Left lung (tissue), 10 donors: ENCODE data around the gene FETUB. TPM values are rescaled to one million over a fixed set of nuclear protein-coding genes. Genes with fewer than 3 reads are reported as not detected.

Experiments
- ATAC-seq: fragments of 200-7000 bp; cut with Tn5 transposase; one replicate; pipeline ENCODE4 v1.9.1; 2020; ENCODE audit warnings: moderate library complexity
- DNase-seq, 4 donors: peaks; one replicate each; pipeline ENCODE4 v3.0.0-alpha.2; 2013 to 2020
- H3K27ac ChIP-seq, 2 donors: fragments of 200-600 bp; sonication (generic) in 1 of 2; one replicate each; pipeline versions ENCODE4 v1.5.0 to v1.8.0; 2020 to 2021
- H3K27me3 ChIP-seq, 2 donors: fragments of 200-600 bp; sonication (generic) in 1 of 2; one replicate each; pipeline versions ENCODE4 v1.5.0 to v1.8.0; 2020 to 2021
- H3K36me3 ChIP-seq, 2 donors: fragments of 200-600 bp; sonication (generic) in 1 of 2; one replicate each; pipeline versions ENCODE4 v1.5.0 to v1.8.0; 2020 to 2021
- H3K4me1 ChIP-seq, 2 donors: fragments of 200-600 bp; one replicate each; pipeline ENCODE4 v1.8.0; 2021
- H3K4me3 ChIP-seq, 2 donors: fragments of 200-600 bp; sonication (generic) in 1 of 2; one replicate each; pipeline versions ENCODE4 v1.5.0 to v1.8.0; 2020 to 2021; ENCODE audit warnings: mild to moderate bottlenecking in 1 of 2
- H3K9me3 ChIP-seq, 2 donors: fragments of 200-600 bp; sonication (generic) in 1 of 2; one replicate each; pipeline versions ENCODE4 v1.5.0 to v1.8.0; 2020 to 2021
- CTCF ChIP-seq, 2 donors: fragments of 200-600 bp; sonication (generic) in 1 of 2; IDR thresholded peaks; one replicate each; pipeline versions ENCODE4 v1.5.0 to v1.8.0; 2021; ENCODE audit warnings: antibody characterized with exemption in 2 of 2
- intact Hi-C, 2 donors: fragments of 100-400 bp; cut with DNase I; formaldehyde crosslinking; loops; one replicate each; pipeline versions ENCODE4 v1.11.2 to v1.14.2; 2022
- polyA plus RNA-seq, 6 donors: library from polyadenylated mRNA; unstranded; fragments of 120-200 nt; gene quantifications; one replicate each; pipeline ENCODE4 v1.2.1, GENCODE V29; 2013; ENCODE audit not compliant: insufficient read length in 6 of 6
- total RNA-seq, 2 donors: library from RNA; stranded (reverse); fragmentation: NEBNext Ultra II Directional; extraction: Animal tissue kit (Norgen Biotek cat#: 25700); gene quantifications; one replicate each; pipeline ENCODE4 v1.2.1, GENCODE V29; 2021
- donor health status: DM: no; HTN: yes; CAD: no.
- donor health status: DM: no; HTN: no; CAD: no.

FETUB gene
- total and polyA plus RNA-seq, 8 donors, result not detected

- TF ChIP-seq CTCF (IDR thresholded peaks at IDR 0.05), result no peak
- peak; percentile 74 for ATAC-seq
- peaks cover 0 to 22% of the 10 kb centered on the region in 2 donors for H3K27me3 ChIP-seq
- no peaks in the 10 kb centered on the region for H3K36me3 ChIP-seq
- intact Hi-C loops, result no loop called here
- no peak for DNase-seq
- no peaks in the 10 kb centered on the region for H3K4me1 ChIP-seq
- H3K4me3 ChIP-seq, result no peak overlapping the region
- no peak overlapping the region for H3K27ac ChIP-seq
- no peaks in the 10 kb centered on the region for H3K9me3 ChIP-seq
Observed at GRCh38 chr3:186609247-186609868, 30.8 kb upstream of the FETUB start.

- Histone ChIP-seq H3K9me3 (no peaks in the 10 kb centered on the region), H3K4me3 (no peak overlapping the region), H3K27me3 (peaks cover 0 to 47% of the 10 kb centered on the region in 2 donors), H3K27ac (no peak overlapping the region), H3K4me1 (peaks cover 0 to 5% of the 10 kb centered on the region in 2 donors), H3K36me3 (no peaks in the 10 kb centered on the region)
- no peak for DNase-seq
- ATAC-seq, result no peak
- intact Hi-C loops, result no loop called here
- TF ChIP-seq CTCF (IDR thresholded peaks at IDR 0.05), result no peak
Observed at GRCh38 chr3:186612065-186612464, 28.1 kb upstream of the FETUB start.

- intact Hi-C loops, result no loop called here
- Histone ChIP-seq H3K9me3 (no peaks in the 10 kb centered on the region), H3K27ac (no peak within 1 kb of the TSS), H3K27me3 (peaks cover 0 to 56% of the 10 kb centered on the region in 2 donors), H3K4me1 (peaks cover 0 to 8% of the 10 kb centered on the region in 2 donors), H3K36me3 (no peaks in the 10 kb centered on the region), H3K4me3 (no peak within 1 kb of the TSS)
- no peak for TF ChIP-seq CTCF (IDR thresholded peaks at IDR 0.05)
- ATAC-seq (no peak), DNase-seq (no peak)
Observed at GRCh38 chr3:186612721-186613636, 27.2 kb upstream of the FETUB start, which contains the start of gene AHSG. AHSG (plus strand) TSS chr3:186613060; CDS start chr3:186613142, 82 bp downstream.

- intact Hi-C loops, result no loop called here
- Histone ChIP-seq H3K36me3 (no peaks in the 10 kb centered on the region), H3K27me3 (peaks cover 0 to 64% of the 10 kb centered on the region in 2 donors), H3K27ac (no peak overlapping the region), H3K4me3 (no peak overlapping the region), H3K9me3 (no peaks in the 10 kb centered on the region), H3K4me1 (peaks cover 0 to 8% of the 10 kb centered on the region in 2 donors)
- ATAC-seq (no peak), DNase-seq (no peak)
- no peak for TF ChIP-seq CTCF (IDR thresholded peaks at IDR 0.05)
Observed at GRCh38 chr3:186613637-186614265, 26.4 kb upstream of the FETUB start.

GRCh38 chr3:186614266-186614596 is 26.0 kb upstream of the FETUB start:
- ATAC-seq, result no peak
- DNase-seq, result no peak
- intact Hi-C loops, result no loop called here
- TF ChIP-seq CTCF (IDR thresholded peaks at IDR 0.05), result no peak
- H3K36me3 ChIP-seq, result no peaks in the 10 kb centered on the region
- no peak overlapping the region for H3K4me3 ChIP-seq
- no peak overlapping the region for H3K27ac ChIP-seq
- H3K27me3 ChIP-seq, result peaks cover 0 to 69% of the 10 kb centered on the region in 2 donors
- H3K4me1 ChIP-seq, result peaks cover 0 to 8% of the 10 kb centered on the region in 2 donors
- no peaks in the 10 kb centered on the region for H3K9me3 ChIP-seq
